H1 (cell line): ENCODE results near the gene C4orf46. TPM values are rescaled to one million over a fixed set of nuclear protein-coding genes. Genes with fewer than 3 reads are reported as not detected.

Source experiments
- CTCF ChIA-PET: fragments of 300-600 bp; sonication (Branson Sonifier 250); formaldehyde crosslinking; loops from one replicate; lab custom pipeline; 2021; ENCODE audit not compliant: partially characterized antibody; lab: Charles Lee
- POLR2A ChIA-PET: fragments of 300-600 bp; sonication (Branson Sonifier 250); formaldehyde crosslinking; loops from one replicate; lab custom pipeline; 2021; ENCODE audit warnings: inconsistent platforms; ENCODE audit not compliant: partially characterized antibody; lab: Charles Lee
- DNase-seq, 2 experiments: peaks; one replicate each; pipeline versions ENCODE4 v3.0.0 to v3.0.0-alpha.2; 2010 to 2022; ENCODE audit warnings: low spot score in 2 of 2, low read depth in 1 of 2, mixed read lengths in 1 of 2
- FAIRE-seq: peaks from 2 replicates; lab custom pipeline; 2011; peaks lifted over from hg19 to GRCh38; lab: Jason Lieb, UNC
- H2AFZ ChIP-seq: 2 replicates; pipeline ENCODE4 v1.8.1; 2012; ENCODE audit warnings: low read length, inconsistent platforms
- H2AK5ac ChIP-seq: 2 replicates; pipeline ENCODE4 v1.6.1; 2013; ENCODE audit warnings: low read depth, low read length
- H2BK120ac ChIP-seq: replicated peaks from 2 replicates; pipeline ENCODE3; 2013; ENCODE audit warnings: low read depth, low read length, inconsistent platforms
- H2BK12ac ChIP-seq: 2 replicates; pipeline ENCODE4 v1.6.1; 2013; ENCODE audit warnings: low read depth, low read length
- H2BK15ac ChIP-seq: 2 replicates; pipeline ENCODE4 v1.6.1; 2013; ENCODE audit warnings: low read length
- H2BK20ac ChIP-seq: 2 replicates; pipeline ENCODE4 v1.6.1; 2013; ENCODE audit warnings: low read length
- H2BK5ac ChIP-seq: 2 replicates; pipeline ENCODE4 v1.6.1; 2013; ENCODE audit warnings: low read depth, low read length
- H3K14ac ChIP-seq: 2 replicates; pipeline ENCODE4 v1.6.1; 2013; ENCODE audit warnings: inconsistent platforms; ENCODE audit not compliant: insufficient read length
- H3K18ac ChIP-seq: 2 replicates; pipeline ENCODE4 v1.6.1; 2013; ENCODE audit warnings: low read length; ENCODE audit errors: extremely low read depth
- H3K23ac ChIP-seq: 2 replicates; pipeline ENCODE4 v1.6.1; 2013; ENCODE audit warnings: inconsistent platforms; ENCODE audit not compliant: insufficient read length
- H3K23me2 ChIP-seq: 2 replicates; pipeline ENCODE4 v1.6.1; 2013; ENCODE audit warnings: low read depth, low read length
- H3K27ac ChIP-seq: 2 replicates; pipeline ENCODE4 v1.6.1; 2011; ENCODE audit warnings: low read depth, low read length, inconsistent platforms
- H3K27me3 ChIP-seq, 4 experiments: replicated peaks in 1 of 4; 1 replicate in 1 of 4; 2 replicates in 3 of 4; pipeline versions ENCODE4 v1.6.1 to v1.8.1; 2011 to 2013; ENCODE audit warnings: low read length in 3 of 4, mild to moderate bottlenecking in 3 of 4, inconsistent platforms in 2 of 4, mixed read lengths in 2 of 4, moderate library complexity in 1 of 4; ENCODE audit not compliant: control insufficient read depth in 3 of 4, insufficient read depth in 3 of 4; ENCODE audit errors: extremely low read depth in 1 of 4
- H3K36me3 ChIP-seq, 4 experiments: 2 replicates each; pipeline versions ENCODE4 v1.6.1 to v1.8.1; 2011 to 2013; ENCODE audit warnings: mild to moderate bottlenecking in 4 of 4, low read length in 3 of 4, moderate library complexity in 2 of 4, control low read depth in 1 of 4, inconsistent platforms in 1 of 4; ENCODE audit not compliant: insufficient read depth in 4 of 4, control insufficient read depth in 2 of 4
- H3K4ac ChIP-seq: replicated peaks from 2 replicates; pipeline ENCODE3; 2013; ENCODE audit warnings: low read length, low read depth, mixed read lengths, inconsistent platforms; ENCODE audit not compliant: insufficient read length
- H3K4me1 ChIP-seq, 4 experiments: replicated peaks in 1 of 4; 1 replicate in 1 of 4; 2 replicates in 3 of 4; pipeline versions ENCODE4 v1.6.1 to v1.8.1; 2011 to 2013; ENCODE audit warnings: low read length in 3 of 4, inconsistent platforms in 2 of 4, mixed read lengths in 1 of 4; ENCODE audit not compliant: insufficient read depth in 4 of 4, control insufficient read depth in 3 of 4
- H3K4me2 ChIP-seq, 2 experiments: 2 replicates each; pipeline versions ENCODE4 v1.6.1 to v1.8.1; 2011 to 2013; ENCODE audit warnings: low read depth in 2 of 2, low read length in 2 of 2, control low read depth in 1 of 2, inconsistent platforms in 1 of 2, mild to moderate bottlenecking in 1 of 2; ENCODE audit not compliant: insufficient read depth in 1 of 2
- H3K4me3 ChIP-seq, 4 experiments: fragments of 200-600, 300-600 bp in 1 of 4; sonication (generic), shearing (Covaris generic), sonication (Bioruptor Twin) in 1 of 4; 2 replicates each; pipeline versions ENCODE4 v1.5.1 to v1.8.1; 2011 to 2016; ENCODE audit warnings: low read length in 4 of 4, low read depth in 3 of 4, control low read depth in 2 of 4, inconsistent platforms in 2 of 4, mild to moderate bottlenecking in 2 of 4, mixed read lengths in 1 of 4, moderate library complexity in 1 of 4; ENCODE audit not compliant: insufficient read depth in 2 of 4; ENCODE audit errors: extremely low read depth in 1 of 4
- H3K56ac ChIP-seq: replicated peaks from 2 replicates; pipeline ENCODE3; 2013; ENCODE audit warnings: low read depth, mild to moderate bottlenecking, mixed read lengths, low read length, inconsistent platforms; ENCODE audit not compliant: insufficient read length
- H3K79me1 ChIP-seq: 2 replicates; pipeline ENCODE4 v1.6.1; 2013; ENCODE audit warnings: low read depth, low read length, control low read depth
- H3K79me2 ChIP-seq, 2 experiments: 2 replicates each; pipeline versions ENCODE4 v1.6.1 to v1.8.1; 2012 to 2013; ENCODE audit warnings: low read length in 2 of 2, mild to moderate bottlenecking in 2 of 2, inconsistent platforms in 1 of 2; ENCODE audit not compliant: insufficient read depth in 2 of 2, control insufficient read depth in 1 of 2
- H3K9ac ChIP-seq, 4 experiments: replicated peaks in 1 of 4; 1 replicate in 1 of 4; 2 replicates in 3 of 4; pipeline versions ENCODE4 v1.6.1 to v1.8.1; 2011 to 2013; ENCODE audit warnings: low read depth in 3 of 4, low read length in 3 of 4, control low read depth in 2 of 4, mild to moderate bottlenecking in 2 of 4, moderate library complexity in 2 of 4, inconsistent platforms in 1 of 4; ENCODE audit errors: extremely low read depth in 1 of 4
- H3K9me3 ChIP-seq, 2 experiments: 2 replicates each; pipeline versions ENCODE4 v1.6.1 to v1.8.1; 2012 to 2013; ENCODE audit warnings: mild to moderate bottlenecking in 2 of 2, moderate library complexity in 2 of 2, control low read depth in 1 of 2, inconsistent platforms in 1 of 2, low read depth in 1 of 2, low read length in 1 of 2, mixed read lengths in 1 of 2; ENCODE audit not compliant: insufficient read depth in 2 of 2
- H4K20me1 ChIP-seq, 2 experiments: replicated peaks in 1 of 2; 2 replicates each; pipeline versions ENCODE3 to v1.8.1; 2011 to 2013; ENCODE audit warnings: inconsistent platforms in 2 of 2, low read length in 2 of 2, mild to moderate bottlenecking in 1 of 2; ENCODE audit not compliant: insufficient read depth in 2 of 2, control insufficient read depth in 1 of 2
- H4K5ac ChIP-seq: 2 replicates; pipeline ENCODE4 v1.6.1; 2013; ENCODE audit warnings: low read length, low read depth, mixed read lengths, inconsistent platforms; ENCODE audit not compliant: insufficient read length
- H4K8ac ChIP-seq: 2 replicates; pipeline ENCODE4 v1.8.0; 2013; ENCODE audit warnings: mild to moderate bottlenecking, moderate library complexity, low read length, inconsistent platforms; ENCODE audit not compliant: insufficient read depth; ENCODE audit errors: extremely low read depth
- H4K91ac ChIP-seq: replicated peaks from 2 replicates; pipeline ENCODE3; 2013; ENCODE audit warnings: low read length, mixed read lengths, inconsistent platforms; ENCODE audit not compliant: insufficient read length
- RAD21 ChIP-seq, 2 experiments: IDR thresholded peaks in 1 of 2; conservative IDR thresholded peaks in 1 of 2; 2 replicates each; pipeline ENCODE4 v1.6.1; 2011; ENCODE audit warnings: low read depth in 2 of 2, low read length in 2 of 2, improper control_type of control experiment in 1 of 2, inconsistent platforms in 1 of 2, mild to moderate bottlenecking in 1 of 2, moderate library complexity in 1 of 2
- whole genome bisulfite sequencing, 2 experiments: shearing (Covaris generic) in 1 of 2; methylation state at CpG; one replicate each; pipeline versions ENCODE4 v1.1.6 to v1.1.7; 2013 to 2015; ENCODE audit warnings: low lambda C conversion rate in 2 of 2, mixed read lengths in 2 of 2, inconsistent platforms in 1 of 2, low coverage in 1 of 2, missing lambda C conversion rate in 1 of 2; ENCODE audit not compliant: insufficient replicate concordance in 2 of 2, insufficient coverage in 1 of 2, insufficient read length in 1 of 2; ENCODE audit errors: extremely low coverage in 1 of 2, missing lambda C conversion rate in 1 of 2; 5-methylcytosine and 5-hydroxymethylcytosine counted together
- polyA plus RNA-seq, 7 experiments: library from polyadenylated mRNA; depleted of rRNA in 3 of 7; stranded (reverse) in 5 of 7; unstranded in 2 of 7; fragments of >200 nt in 5 of 7; fragments of 200-250 nt in 2 of 7; gene quantifications; 1 replicate in 5 of 7; 2 replicates in 1 of 7; 4 replicates in 1 of 7; pipeline versions ENCODE4 v1.2.1 to v1.2.3, GENCODE V29; 2011 to 2013; ENCODE audit warnings: missing spikeins in 2 of 7, mixed read lengths in 2 of 7
- total RNA-seq: library from RNA; stranded (reverse); fragmentation: NEBNext Ultra II Directional; extraction: Animal tissue kit (Norgen Biotek cat#: 25700); gene quantifications from 2 replicates; pipeline ENCODE4 v1.2.1, GENCODE V29; 2021

Gene C4orf46
- total and polyA plus RNA-seq, 2 of the 8 experiments (the other 6 are each of a cell fraction or from before 2014, with no cell fraction given) = 19.8 to 28.6 TPM

DNA sequence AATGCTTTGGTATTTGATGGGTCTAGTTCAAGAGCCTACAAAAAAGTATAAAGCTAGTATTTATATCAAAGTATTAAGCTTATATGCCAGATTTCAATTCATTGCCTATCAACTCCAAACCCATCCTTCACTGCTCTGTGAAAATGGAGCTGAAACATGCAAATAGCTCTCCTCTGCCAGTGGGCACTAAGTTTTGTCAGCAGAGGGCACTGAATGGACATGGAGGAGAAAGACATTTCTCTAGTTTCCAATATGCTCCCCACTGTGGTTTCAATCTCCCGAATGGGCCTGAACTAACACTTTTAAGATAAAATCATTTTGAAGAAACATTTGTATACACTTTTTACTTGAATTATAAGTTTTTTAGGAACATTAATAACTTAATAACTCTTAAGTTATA, 39.1 kb upstream of the C4orf46 start:
- Histone ChIP-seq H3K4ac (no peak overlapping the region), H3K23me2 (no peaks in the 10 kb centered on the region), H2BK12ac (no peak overlapping the region), H3K56ac (no peak overlapping the region), H2AK5ac (no peak overlapping the region), H3K36me3 (peaks cover 2 to 86% (median 46%) of the 10 kb centered on the region in 4 experiments; a peak in 6 of 8 replicates), H3K14ac (no peak overlapping the region), H3K18ac (no peak overlapping the region), H3K27me3 (peaks cover 0 to 2% (median 0%) of the 10 kb centered on the region in 4 experiments; a peak in 1 of 7 replicates), H3K79me2 (no peaks in the 10 kb centered on the region), H3K27ac (no peak overlapping the region), H2BK120ac (no peak overlapping the region), H4K5ac (no peak overlapping the region), H4K20me1 (no peaks in the 10 kb centered on the region), H3K9ac (no peak overlapping the region), H3K9me3 (no peaks in the 10 kb centered on the region), H2BK5ac (no peak overlapping the region), H2BK20ac (no peak overlapping the region), H3K79me1 (no peaks in the 10 kb centered on the region), H4K91ac (no peak overlapping the region), H3K4me2 (no peak overlapping the region), H4K8ac (no peak overlapping the region), H3K23ac (no peak overlapping the region), H3K4me1 (no peaks in the 10 kb centered on the region), H2BK15ac (no peak overlapping the region), H3K4me3 (no peak overlapping the region), H2AFZ (no peak overlapping the region)
- 88% methylated on average over 1 of the region's 1 CpG; no CpG with 5 or more reads in 1 of the 2 experiments for WGBS, 2 experiments
- DNase-seq (no peak), FAIRE-seq (no peak)
- ChIA-PET CTCF (interaction anchor here (0.9 to 1.7 kb wide), 5 partner anchors 10 to 141 kb away, joined by 3 to 6 read pairs (median 3); no protein-coding TSS in a partner anchor), POLR2A (no interaction called here)
- peak; percentile 38 to 41; a peak in 3 of 4 replicates for TF ChIP-seq RAD21 (IDR thresholded peaks at IDR 0.05 in 1 of 2, conservative IDR thresholded peaks at IDR 0.05 in 1 of 2; ENCODE audit: low read depth in 2 of 2, low read length in 2 of 2)
